GM12873 (cell line): Measurements from ENCODE around the gene NANOS2.

ENCODE experiments used
- CTCF ChIP-seq: IDR thresholded peaks from 2 replicates; pipeline ENCODE4 v1.5.1; 2012; ENCODE audit warnings: low read depth, mild to moderate bottlenecking, moderate library complexity, low read length, control low read depth; ENCODE audit not compliant: insufficient read depth; ENCODE audit errors: missing control alignments

NANOS2 gene

DNA sequence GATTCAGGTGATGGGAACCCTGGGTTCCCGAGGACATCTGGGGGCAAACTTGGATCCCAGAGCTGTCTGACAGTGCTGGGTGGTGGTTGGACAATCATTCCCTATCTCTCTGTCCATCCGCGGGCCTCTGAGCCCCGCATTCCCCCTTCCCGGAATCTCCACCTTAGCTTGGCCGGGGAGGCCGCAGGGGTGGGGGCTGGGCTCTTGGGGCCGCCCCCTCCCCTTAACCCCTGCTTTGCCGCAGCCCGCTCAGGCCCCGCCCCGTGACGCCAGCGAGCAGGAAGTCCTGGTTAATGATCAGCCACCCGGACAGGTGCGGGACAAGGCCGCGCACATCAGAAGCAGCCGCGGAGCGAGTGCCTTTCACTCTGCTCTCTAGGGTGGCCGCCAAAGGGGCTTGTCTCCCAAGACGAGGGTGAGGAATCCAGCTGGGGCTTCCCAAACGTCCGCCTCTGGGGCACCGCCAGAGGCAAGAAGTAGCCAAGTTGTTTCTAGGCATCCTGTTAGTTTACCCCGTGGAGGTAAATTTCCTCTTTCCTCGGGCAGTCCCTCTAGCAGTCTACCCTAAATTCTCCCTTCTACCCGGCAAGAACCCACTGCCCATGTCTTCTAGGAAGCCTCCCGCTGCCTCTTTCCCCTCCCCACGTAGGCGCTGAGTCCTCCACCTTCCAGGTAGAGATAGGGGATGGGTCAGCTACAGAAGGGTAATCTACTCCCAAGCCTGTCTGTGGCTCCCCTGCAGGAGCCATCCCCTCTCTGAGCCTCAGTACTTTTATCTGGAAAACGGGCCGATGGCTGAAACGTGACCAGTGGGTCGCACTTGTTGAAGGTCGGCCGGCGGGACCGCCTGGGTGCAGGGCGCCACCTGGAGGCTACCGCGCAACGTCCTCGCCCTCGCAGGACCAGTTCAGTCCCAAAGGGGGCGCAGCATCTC, 31.7 kb downstream of the NANOS2 start:
- peak; percentile 99 for TF ChIP-seq CTCF

- no peak for TF ChIP-seq CTCF
Measured at GRCh38 chr19:45881909-45882528, 32.6 kb downstream of the NANOS2 start.

GRCh38 chr19:45881082-45881908, 33.3 kb downstream of the NANOS2 start:
- TF ChIP-seq CTCF, result no peak

GRCh38 chr19:45879971-45880370, 34.6 kb downstream of the NANOS2 start:
- TF ChIP-seq CTCF, result no peak

- no peak for TF ChIP-seq CTCF
Measured at GRCh38 chr19:45879055-45879454, 35.5 kb downstream of the NANOS2 start.

DNA sequence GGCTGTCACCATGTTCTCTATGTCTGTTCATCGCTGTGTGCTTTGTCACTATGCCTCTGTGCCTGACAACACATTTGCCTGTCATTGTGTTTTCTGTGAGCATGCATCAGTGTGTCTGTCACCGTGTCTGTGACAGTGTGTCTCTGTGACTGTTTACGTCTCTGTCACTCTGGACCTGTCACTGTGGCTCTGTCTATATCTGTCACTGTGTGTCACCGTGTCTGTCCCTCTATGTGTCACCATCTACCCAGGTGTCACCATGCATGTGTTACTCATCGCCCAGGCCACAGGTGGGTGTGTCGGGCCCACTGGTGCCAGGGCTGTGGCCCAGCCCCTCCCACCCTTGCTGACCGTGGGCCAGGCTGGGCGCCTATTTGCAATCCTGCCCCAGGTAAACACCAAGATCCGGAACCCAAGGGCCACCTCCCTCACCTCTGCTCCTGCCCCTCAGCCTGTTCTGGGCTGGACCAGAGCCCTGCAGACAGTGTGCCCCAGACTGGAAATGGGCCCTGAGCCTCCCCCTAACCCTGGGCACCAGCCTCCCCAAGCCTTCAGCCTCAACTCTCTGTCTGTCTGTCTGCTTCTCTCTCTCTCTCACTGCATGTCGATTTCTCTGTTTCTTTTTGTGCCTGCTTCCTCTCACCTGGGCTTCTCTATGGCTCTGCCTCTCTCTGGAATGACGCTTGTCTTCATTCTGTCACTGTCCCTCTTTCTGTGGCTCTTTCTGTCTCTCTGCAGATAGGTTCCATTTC, 36.4 kb downstream of the NANOS2 start:
- TF ChIP-seq CTCF, result no peak
